GM19239 (cell line): ENCODE results near the gene POMGNT1.
A peak's percentile ranks its signal among the peaks of the same experiment; 100 is the strongest.

Source experiments
- DNase-seq: peaks from one replicate; pipeline ENCODE4 v3.0.0; 2011; ENCODE audit warnings: low spot score; ENCODE audit not compliant: insufficient read length
- FAIRE-seq: peaks from 2 replicates; lab custom pipeline; 2011; peaks lifted over from hg19 to GRCh38; lab: Jason Lieb, UNC

POMGNT1 gene

DNA sequence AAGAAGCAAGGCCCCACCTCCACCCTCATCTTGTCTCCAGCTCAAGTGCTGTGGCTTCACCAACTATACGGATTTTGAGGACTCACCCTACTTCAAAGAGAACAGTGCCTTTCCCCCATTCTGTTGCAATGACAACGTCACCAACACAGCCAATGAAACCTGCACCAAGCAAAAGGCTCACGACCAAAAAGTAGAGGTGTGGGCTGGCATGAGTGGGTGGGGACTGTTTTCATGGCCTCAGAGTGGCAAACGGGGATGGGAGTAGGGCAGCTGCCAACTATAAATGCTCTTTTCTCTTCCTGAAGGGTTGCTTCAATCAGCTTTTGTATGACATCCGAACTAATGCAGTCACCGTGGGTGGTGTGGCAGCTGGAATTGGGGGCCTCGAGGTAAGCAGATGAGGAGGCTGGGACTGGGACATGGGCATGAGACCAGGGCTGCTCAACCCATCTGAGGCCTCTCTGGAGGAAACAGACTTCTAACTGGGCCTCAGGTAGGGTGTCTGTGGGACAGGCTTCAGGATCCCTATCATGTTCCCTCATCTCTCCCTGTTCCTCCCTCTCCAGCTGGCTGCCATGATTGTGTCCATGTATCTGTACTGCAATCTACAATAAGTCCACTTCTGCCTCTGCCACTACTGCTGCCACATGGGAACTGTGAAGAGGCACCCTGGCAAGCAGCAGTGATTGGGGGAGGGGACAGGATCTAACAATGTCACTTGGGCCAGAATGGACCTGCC, 13.1 kb downstream of the POMGNT1 start:
- FAIRE-seq (no peak), DNase-seq (no peak)

DNA sequence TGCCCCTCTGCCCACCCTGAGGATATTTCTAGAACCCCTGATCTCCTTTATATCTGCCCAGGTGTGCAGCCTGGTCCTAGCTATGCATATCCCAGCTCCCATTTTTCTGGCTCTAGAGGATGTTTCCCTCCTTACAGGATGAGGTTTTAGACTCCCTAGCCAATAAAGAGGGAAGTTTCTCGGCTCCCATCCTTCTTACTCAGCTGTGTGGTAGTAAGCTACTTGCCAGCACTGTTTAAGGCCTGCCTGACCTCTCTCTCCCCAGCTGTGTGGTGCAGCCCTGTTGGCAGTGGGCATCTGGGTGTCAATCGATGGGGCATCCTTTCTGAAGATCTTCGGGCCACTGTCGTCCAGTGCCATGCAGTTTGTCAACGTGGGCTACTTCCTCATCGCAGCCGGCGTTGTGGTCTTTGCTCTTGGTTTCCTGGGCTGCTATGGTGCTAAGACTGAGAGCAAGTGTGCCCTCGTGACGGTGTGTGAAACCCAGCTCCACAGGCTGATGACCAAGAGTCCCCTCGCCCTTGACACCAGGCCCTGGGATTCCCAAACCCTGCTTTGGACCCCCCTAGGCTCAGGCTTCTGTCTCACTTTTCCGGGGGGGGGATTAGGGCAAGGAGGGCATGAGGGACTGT, 14.2 kb downstream of the POMGNT1 start:
- peak; percentile 71 for FAIRE-seq
- peak; percentile 50 for DNase-seq

DNA sequence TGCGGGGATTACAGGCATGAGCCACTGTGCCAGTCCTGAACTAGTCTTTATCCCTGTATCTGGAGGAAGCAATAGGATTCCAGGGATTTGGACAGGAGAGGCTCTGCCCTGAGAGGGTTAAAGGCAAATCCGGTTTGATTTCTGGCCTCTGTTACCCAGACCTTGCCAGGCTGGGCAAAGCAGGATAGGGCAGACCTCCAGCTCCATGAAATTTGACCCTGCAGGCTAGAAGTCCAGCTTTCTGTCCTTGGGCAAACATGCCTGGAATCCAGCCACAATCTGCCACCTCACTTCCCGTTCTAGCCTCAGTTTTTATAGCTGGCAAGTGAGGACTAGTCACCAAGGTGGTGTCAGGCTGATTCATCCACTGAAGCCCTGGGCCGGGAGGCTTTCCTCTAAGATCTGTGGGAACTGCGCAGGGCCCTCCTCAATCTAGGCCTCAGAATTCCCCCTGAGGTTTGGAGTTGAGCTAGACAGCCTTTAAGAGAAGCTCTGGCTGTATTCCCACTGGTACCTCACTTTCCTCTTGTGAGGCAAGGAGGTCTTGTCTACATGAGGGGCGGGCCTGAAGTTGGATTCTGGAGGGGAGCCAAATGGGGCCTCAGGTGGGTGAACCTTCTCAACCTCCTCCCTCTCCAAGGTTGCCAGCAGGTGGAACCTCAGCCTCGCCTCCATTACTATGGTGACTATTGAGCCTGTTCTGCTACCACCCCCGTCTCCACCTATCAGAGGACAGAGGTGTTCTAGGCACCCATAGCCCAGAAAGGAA, 15.0 kb downstream of the POMGNT1 start:
- FAIRE-seq (no peak), DNase-seq (no peak)

DNA sequence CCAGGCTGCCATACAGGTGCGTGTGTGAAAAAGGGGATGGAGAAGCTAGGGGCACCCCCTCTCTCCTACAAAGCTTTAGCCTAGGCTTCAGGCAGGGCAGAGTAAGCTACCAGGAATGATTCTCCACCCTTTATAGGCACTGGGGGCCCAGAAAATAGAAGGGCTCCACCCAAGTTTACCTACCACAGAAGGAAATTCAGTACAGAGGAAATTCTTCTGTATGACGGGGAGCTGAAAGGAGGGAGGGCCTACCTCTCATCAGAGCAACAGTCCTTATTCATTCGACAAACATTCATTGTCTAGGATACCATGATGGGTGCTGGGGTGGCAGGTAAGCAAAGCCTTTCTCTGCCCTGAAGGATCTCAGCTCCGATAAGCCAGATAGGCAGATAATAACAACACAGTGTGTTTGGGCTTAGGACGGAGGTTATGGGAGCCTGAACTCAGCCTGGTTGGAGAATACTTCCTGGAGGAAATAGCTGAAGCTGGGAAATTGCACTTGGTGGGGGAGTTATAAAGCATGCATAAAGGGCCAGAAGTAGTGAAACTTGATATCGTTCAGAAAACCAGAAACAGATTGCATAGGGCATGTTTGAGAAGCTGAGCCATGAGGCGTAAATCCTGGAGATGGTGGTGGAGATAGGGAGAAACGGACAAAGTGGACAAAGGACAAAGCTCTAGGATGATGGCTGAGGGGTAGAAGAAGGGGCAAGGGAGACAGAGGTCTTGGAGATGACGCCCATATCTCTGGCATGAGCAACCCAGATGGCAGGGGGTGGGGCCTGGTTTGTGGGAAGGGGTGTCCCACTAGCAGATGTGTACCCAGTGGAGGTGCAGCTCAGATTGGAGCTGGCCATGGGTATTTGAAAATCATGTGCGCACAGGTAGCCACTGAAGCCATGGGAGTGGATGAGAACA, 16.6 kb downstream of the POMGNT1 start:
- DNase-seq (no peak), FAIRE-seq (no peak)

DNA sequence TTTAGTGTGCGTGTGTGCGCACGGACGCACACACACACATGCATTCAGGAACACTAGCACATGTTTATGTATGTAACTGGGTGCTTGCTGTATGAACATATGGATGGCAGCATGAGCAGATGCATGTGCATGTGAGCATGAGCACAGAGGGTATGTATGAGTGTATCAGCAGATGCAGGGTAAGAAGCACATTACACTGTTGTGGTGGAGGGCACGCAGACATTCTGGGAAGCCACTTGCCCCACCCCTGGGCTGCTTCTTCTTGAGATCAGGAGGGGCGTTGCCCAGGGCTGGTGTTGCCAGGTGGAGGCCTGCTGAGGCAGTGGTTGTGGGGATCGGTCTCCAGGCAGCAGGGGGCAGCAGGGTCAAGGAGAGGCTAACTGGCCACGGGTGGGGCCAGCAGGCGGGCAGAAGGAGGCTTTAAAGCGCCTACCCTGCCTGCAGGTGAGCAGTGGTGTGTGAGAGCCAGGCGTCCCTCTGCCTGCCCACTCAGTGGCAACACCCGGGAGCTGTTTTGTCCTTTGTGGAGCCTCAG, 18.1 kb downstream of the POMGNT1 start:
- no peak for FAIRE-seq
- DNase-seq = no peak

DNA sequence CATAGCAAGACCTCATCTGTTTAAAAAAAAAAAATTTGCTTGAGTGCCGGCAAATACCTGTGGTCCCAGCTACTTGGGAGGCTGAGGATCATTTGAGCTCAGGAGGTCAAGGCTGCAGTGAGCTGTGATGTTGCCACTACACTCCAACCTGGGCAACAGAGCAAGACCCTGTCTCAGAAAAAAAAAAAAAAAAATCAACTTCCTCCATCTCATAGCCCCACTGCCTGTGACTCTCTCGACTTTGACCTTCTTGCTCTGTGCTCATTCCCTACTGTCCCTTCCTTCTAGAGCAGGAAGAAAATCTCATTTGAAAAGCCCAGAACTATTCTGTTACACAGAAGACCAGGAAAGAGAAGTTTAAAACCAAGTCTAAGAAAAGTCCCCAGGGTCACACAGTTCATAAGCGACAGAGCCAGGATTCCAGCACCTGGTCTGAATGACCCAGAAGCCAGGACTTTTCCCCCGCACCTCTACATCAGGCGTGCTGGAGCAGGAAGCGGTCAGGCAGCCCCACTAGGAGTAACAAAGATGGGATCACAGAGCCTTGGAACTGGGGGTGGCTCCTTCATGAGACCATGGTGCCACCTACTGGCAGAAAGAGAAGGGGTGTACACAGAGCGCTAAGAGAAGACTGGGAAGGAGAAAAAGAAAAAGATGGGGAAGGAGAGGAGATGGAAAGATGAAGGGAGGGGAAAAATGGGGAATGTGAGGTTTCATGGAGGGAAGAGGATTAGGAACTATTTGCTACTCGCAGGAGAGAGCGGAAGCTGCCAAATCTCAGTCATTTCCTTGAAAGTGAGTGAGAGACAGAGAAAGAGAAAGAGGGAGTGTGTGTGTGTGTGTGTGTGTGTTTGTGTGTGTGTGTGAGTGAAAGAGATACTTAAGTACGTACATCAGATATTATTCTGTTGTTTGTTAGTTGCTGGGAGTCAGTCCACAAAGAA, 18.8 kb downstream of the POMGNT1 start:
- peak; percentile 58 for FAIRE-seq

DNA sequence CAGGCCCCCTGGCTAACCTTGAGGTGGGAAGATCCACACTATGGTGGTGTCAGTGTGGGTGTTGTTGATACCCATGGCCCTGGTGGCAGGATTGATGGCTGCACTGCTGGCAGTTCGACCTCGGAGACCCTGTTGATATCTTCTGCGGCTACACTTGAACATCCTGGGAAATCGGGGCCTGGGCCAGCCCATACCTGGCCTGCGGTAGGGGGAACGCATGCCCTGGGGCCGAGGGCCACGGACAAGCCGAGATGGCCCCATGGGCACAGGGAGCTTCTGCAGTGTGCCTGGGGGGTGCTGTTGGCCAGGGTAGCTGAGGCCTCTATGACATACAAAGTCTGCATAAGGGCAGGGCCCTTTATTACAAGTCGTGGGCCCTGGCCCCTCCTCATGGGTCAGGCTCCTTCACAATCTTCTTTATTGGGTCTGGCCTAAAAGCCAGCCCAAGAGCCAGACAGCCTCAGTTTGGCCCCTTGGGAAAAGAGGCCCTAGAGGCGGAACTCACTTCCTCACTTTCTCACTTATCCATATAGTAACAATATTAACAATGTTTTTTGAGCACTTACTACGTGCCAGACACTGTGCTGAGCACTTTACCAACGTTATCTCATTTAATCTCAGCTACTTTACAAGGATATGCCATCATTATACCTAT, 21.9 kb downstream of the POMGNT1 start, which contains the start of gene P3R3URF:
TSS of gene P3R3URF (minus strand) at position 278 of the 655 bp plus-strand sequence. CDS start at position 261, 17 bp downstream.
- FAIRE-seq (no peak), DNase-seq (no peak)

More for the DNA sequence above, 18.8 kb downstream of the POMGNT1 start:
- peak; percentile 63 for DNase-seq

DNA sequence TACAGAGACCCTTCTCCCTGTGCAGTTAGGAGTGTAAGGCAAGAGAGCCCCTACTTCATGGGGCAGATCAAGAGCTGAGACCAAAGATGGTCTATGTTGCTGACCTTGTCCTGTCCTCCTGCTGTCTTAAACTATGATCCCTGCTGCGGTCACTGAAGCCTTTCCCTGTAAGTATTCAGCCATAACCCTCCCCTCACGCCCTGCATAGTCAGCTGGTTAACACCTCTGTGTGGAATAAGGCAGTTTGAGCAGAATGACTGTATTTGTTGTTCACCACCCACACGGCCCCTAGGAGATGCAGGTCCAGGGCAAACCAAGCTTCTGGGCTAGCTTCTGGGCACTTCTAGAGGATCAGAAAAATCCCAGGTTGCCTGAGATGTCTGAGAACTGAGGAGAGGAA, 23.0 kb downstream of the POMGNT1 start:
- no peak for DNase-seq
- FAIRE-seq = no peak

DNA sequence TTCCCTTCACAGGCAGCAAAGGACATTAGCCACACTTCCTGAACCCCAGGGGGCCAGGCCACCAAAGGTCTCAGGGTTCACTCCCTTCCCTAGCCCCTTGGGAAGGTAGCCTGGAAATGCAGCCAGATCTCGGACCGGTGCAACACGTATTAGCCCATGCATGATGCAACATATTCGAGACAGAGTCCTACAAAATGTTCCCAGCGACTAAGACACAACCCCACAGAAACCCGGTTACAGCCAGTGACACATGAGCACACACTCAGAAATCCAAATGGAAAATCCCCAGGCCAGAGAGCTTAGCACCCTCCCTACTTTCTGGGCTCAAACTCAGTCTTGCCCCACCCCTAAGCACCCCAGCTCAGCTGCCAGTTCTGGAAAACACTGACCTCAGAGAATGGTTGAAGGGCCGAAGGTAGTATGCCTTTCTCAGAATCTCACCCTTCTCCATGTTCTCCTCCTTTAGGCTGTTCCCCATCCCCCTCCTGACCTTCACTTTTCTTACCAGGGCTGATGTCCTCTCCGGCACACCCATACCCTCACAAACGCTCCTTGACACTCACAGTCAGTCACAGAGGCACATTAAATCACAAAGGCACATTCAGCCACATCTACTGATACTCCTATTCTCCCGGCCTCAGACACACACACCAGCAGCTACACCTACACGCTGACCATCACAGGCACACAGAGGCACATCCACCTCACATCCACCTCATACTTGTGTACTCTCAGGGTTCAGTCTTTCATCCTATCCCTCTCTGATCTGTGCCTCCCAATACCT, 23.6 kb downstream of the POMGNT1 start, which contains the start of gene TSPAN1:
TSS of gene TSPAN1 (plus strand) at position 640 of the 784 bp plus-strand sequence. CDS start 6,021 bp downstream, outside the sequence.
- no peak for FAIRE-seq
- DNase-seq = no peak

DNA sequence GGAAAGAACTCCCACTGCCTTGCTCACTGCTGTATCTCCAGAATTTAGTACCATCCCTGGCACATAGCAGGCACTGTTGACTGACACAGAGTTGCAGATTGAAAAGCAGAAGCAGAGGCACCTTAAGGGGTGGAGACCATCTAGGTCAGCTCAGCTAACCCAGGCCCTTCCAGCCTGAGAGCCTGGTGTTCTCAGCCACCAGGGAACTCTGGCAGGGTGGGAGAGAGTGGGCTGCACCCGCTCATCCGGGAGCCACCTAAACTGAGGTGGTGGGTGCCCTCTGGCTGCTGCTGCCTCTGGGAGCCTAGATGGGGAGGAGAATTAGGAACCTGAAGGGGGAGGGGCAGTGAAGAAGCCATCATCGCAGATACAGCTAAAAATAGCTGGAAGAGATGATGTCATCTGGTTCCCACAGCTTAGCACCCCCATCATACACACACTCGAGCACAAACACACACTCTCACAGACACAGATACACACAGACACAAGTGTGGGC, 24.8 kb downstream of the POMGNT1 start:
- DNase-seq (no peak), FAIRE-seq (no peak)

DNA sequence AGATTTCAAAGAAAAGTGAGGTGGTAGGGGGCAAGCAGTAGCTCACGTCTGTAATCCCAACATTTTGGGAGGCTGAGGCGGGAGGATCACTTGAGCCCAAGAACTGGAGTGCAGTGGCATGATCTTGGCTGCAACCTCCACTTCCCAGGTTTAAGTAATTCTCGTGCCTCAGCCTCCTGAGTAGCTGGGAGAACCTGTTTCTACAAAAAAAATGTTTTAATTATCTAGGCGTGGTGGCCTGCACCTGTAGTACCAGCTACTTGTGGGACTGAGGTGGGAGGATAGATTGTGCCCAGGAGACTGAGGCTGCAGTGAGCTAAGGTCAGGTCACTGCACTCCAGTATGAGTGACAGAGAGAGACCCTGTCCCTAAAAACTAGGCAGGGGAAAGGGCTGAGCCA, 25.9 kb downstream of the POMGNT1 start:
- DNase-seq (no peak), FAIRE-seq (no peak)

DNA sequence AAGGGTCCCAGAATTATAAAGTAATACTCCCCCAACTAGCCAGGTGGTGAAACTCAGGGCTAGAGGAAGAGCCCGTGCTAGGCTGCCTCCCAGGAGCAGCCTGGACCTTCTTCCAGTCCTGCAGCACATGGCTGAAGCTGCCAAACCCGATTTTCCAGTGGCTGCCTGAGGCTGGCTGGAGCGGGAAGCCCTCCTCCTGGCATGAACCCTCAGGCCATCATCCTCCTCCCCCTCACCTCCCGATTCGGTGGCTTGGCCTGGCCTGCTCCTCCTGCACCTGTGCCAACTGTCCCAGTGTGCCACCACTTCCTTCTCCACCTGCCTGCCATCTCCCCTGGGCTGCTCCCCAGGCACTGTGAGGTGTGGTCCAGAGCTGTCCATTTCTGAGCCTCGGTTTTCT, 26.4 kb downstream of the POMGNT1 start:
- FAIRE-seq (no peak), DNase-seq (no peak)

DNA sequence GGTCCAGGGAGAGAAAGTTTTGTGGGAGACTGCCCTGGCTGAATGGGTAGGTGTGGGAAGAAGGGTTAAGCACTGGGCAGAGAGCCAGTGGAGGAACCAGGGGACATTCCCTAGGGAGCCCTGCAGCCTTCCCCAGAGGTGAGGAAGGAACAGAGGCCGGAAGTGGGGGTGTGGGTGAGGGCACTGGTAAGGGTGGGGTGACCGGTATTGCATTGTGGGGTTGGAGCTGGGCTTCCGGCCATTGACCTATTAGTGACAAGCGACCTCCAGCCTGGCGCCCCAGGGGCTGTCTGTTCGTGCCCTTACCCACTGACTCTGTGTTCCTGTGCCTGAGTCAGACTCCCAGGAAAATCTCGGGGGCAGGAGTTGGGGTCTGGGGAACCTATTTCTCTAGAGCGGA, 26.9 kb downstream of the POMGNT1 start:
- no peak for DNase-seq
- FAIRE-seq = no peak

DNA sequence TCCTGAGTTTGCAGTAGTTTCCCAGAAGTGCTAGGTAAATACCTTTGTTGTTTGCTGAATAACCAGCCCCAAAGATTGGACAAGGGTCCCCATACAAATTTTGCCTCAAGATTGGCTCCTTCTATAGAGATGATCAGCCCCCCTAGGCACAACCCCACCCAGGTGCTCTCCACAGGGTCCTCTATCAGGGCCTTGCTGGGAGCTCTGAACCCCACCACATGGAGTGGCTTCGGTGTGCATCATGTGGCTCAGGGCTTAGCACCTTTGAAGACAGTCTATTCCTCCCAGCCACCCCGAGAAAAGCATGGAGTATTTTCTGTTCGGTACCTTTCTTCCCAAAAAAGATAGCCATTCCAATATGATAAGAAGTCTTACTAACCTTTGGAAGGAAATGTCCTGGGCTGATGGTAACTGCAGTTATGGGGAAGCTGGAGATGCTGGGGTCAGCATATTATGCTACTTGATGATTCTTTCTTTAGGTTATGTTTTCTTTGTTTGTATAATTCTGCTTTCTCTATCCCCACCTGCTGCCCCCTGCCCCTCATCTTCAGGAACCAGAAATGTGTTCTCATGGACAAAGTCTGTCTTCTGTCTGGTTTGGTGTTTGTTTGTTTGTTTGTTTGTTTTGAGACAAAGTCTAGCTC, 28.3 kb downstream of the POMGNT1 start:
- no peak for DNase-seq
- FAIRE-seq = no peak

DNA sequence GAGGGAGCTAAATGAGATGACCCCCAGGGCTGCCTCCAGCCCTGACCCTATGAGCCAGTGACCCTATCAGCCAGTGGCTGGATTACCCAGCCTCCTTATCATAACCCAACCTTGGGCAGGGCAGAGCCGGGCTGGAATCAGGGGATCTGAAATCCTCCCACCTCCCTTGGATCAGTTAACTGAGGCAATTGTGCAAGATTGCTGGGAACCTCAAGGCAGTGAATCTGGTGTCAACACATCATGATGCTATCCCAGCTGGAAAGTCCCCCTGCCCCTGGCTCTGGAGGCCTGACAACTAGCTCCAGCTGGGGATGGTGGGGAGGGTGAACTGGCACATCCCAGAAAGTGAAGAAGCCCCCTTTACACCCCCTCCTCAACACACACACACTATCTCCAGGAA, 29.8 kb downstream of the POMGNT1 start:
- DNase-seq (no peak), FAIRE-seq (no peak)
